PC-3 (cell line): Measurements from ENCODE around the gene ADM2.

ENCODE experiments used
- CTCF ChIP-seq: fragments of 300-600 bp; sonication (generic); conservative IDR thresholded peaks from 2 replicates; pipeline ENCODE4 v1.5.1; 2017; ENCODE audit warnings: antibody characterized with exemption, low read depth, mild to moderate bottlenecking, low read length
- EZH2 ChIP-seq: fragments of 300-600 bp; sonication (generic); IDR thresholded peaks from one replicate; pipeline ENCODE4 v1.6.1; 2017; ENCODE audit warnings: antibody characterized with exemption, mild to moderate bottlenecking, low read length; ENCODE audit not compliant: unreplicated experiment
- EZH2phosphoT487 ChIP-seq: fragments of 300-600 bp; sonication (generic); IDR thresholded peaks from 2 replicates; pipeline ENCODE4 v1.6.1; 2018; ENCODE audit warnings: mild to moderate bottlenecking, antibody characterized with exemption, low read length, borderline replicate concordance

GRCh38 chr22:50479721-50480120, 1.6 kb upstream of the ADM2 start:
- TF ChIP-seq CTCF (no peak), EZH2phosphoT487 (no peak), EZH2 (no peak)
